Trophoblast cell (in vitro differentiated cells and primary cell): Measurements from ENCODE around the gene CHST5.

Source experiments
- DNase-seq, 2 donors: peaks; one replicate each; pipeline ENCODE4 v3.0.0-alpha.2; 2016
- H2AFZ ChIP-seq: 2 replicates; pipeline ENCODE4 v1.6.1; 2013; ENCODE audit warnings: low read length, moderate library complexity, mild to moderate bottlenecking; ENCODE audit not compliant: insufficient read depth, poor library complexity
- H2AK5ac ChIP-seq: 2 replicates; pipeline ENCODE4 v1.6.1; 2013; ENCODE audit warnings: mild to moderate bottlenecking, low read length
- H2BK120ac ChIP-seq: 2 replicates; pipeline ENCODE4 v1.6.1; 2013; ENCODE audit warnings: low read length, mild to moderate bottlenecking, moderate library complexity; ENCODE audit not compliant: insufficient read depth, poor library complexity
- H2BK12ac ChIP-seq: 2 replicates; pipeline ENCODE4 v1.6.1; 2013; ENCODE audit warnings: mild to moderate bottlenecking, low read length, moderate library complexity
- H2BK5ac ChIP-seq: 2 replicates; pipeline ENCODE4 v1.6.1; 2013; ENCODE audit warnings: low read length, low read depth, moderate library complexity, mild to moderate bottlenecking; ENCODE audit not compliant: poor library complexity
- H3K14ac ChIP-seq: 2 replicates; pipeline ENCODE4 v1.6.1; 2013; ENCODE audit warnings: mild to moderate bottlenecking, low read length
- H3K18ac ChIP-seq: 2 replicates; pipeline ENCODE4 v1.6.1; 2013; ENCODE audit warnings: mild to moderate bottlenecking, low read length
- H3K23ac ChIP-seq: 2 replicates; pipeline ENCODE4 v1.6.1; 2013; ENCODE audit warnings: low read length
- H3K27ac ChIP-seq: 2 replicates; pipeline ENCODE4 v1.5.1; 2013; ENCODE audit warnings: low read depth, mild to moderate bottlenecking, inconsistent platforms, low read length, moderate library complexity
- H3K27me3 ChIP-seq: 2 replicates; pipeline ENCODE4 v1.6.1; 2013; ENCODE audit warnings: inconsistent platforms, mild to moderate bottlenecking, low read length, moderate library complexity; ENCODE audit not compliant: insufficient read depth
- H3K36me3 ChIP-seq, 2 experiments: 1 replicate in 1 of 2; 2 replicates in 1 of 2; pipeline ENCODE4 v1.6.1; 2013; ENCODE audit warnings: low read length in 2 of 2, mild to moderate bottlenecking in 2 of 2, moderate library complexity in 1 of 2; ENCODE audit not compliant: insufficient read depth in 2 of 2, control insufficient read depth in 1 of 2
- H3K4ac ChIP-seq: 2 replicates; pipeline ENCODE4 v1.6.1; 2013; ENCODE audit warnings: low read depth, mild to moderate bottlenecking, low read length, moderate library complexity
- H3K4me1 ChIP-seq, 2 experiments: 1 replicate in 1 of 2; 2 replicates in 1 of 2; pipeline ENCODE4 v1.6.1; 2013; ENCODE audit warnings: low read length in 2 of 2, mild to moderate bottlenecking in 2 of 2, moderate library complexity in 1 of 2; ENCODE audit not compliant: insufficient read depth in 2 of 2, control insufficient read depth in 1 of 2
- H3K4me2 ChIP-seq: 2 replicates; pipeline ENCODE4 v1.6.1; 2013; ENCODE audit warnings: inconsistent platforms, mild to moderate bottlenecking, low read length, moderate library complexity
- H3K4me3 ChIP-seq: 2 replicates; pipeline ENCODE4 v1.5.1; 2013; ENCODE audit warnings: mild to moderate bottlenecking, low read depth, low read length, inconsistent platforms
- H3K79me1 ChIP-seq: one replicate; pipeline ENCODE4 v1.6.1; 2013; ENCODE audit warnings: low read length
- H3K79me2 ChIP-seq: 2 replicates; pipeline ENCODE4 v1.6.1; 2013; ENCODE audit warnings: low read length, mild to moderate bottlenecking; ENCODE audit not compliant: control insufficient read depth, insufficient read depth, poor library complexity
- H3K9ac ChIP-seq: 2 replicates; pipeline ENCODE4 v1.6.1; 2013; ENCODE audit warnings: mild to moderate bottlenecking, low read length
- H3K9me3 ChIP-seq: 2 replicates; pipeline ENCODE4 v1.6.1; 2013; ENCODE audit warnings: low read depth, mild to moderate bottlenecking, control low read depth, inconsistent platforms, low read length; ENCODE audit not compliant: insufficient read depth
- H4K12ac ChIP-seq: 2 replicates; pipeline ENCODE4 v1.6.1; 2013; ENCODE audit warnings: low read depth, mild to moderate bottlenecking, low read length, moderate library complexity
- H4K8ac ChIP-seq: 2 replicates; pipeline ENCODE4 v1.6.1; 2013; ENCODE audit warnings: low read depth, mild to moderate bottlenecking, low read length, moderate library complexity
- H4K91ac ChIP-seq: one replicate; pipeline ENCODE4 v1.6.1; 2013; ENCODE audit warnings: low read depth, mild to moderate bottlenecking, low read length, moderate library complexity
- WGBS: extraction: QIAGEN DNeasy Blood & Tissue Kit; methylation state at CpG from one replicate; pipeline ENCODE4 v1.1.7; 2013; ENCODE audit warnings: missing lambda C conversion rate; ENCODE audit not compliant: insufficient read length, insufficient coverage; ENCODE audit errors: extremely low coverage; 5-methylcytosine and 5-hydroxymethylcytosine counted together

CHST5 gene

GRCh38 chr16:75556431-75556950 lies 20.6 kb upstream of the CHST5 start:
- H4K91ac ChIP-seq: peak overlapping the region; percentile 25
- H4K12ac ChIP-seq: no peak overlapping the region
- H3K79me1 ChIP-seq: peaks cover 2% of the 10 kb centered on the region
- H2BK5ac ChIP-seq: no peak overlapping the region
- no peaks in the 10 kb centered on the region for H3K27me3 ChIP-seq
- H3K79me2 ChIP-seq: no peaks in the 10 kb centered on the region
- H2AK5ac ChIP-seq: no peak overlapping the region
- H3K18ac ChIP-seq: no peak overlapping the region
- H3K23ac ChIP-seq: no peak overlapping the region
- H3K4me3 ChIP-seq: no peak overlapping the region
- H3K36me3 ChIP-seq: no peaks in the 10 kb centered on the region
- H3K9me3 ChIP-seq: no peaks in the 10 kb centered on the region
- H3K14ac ChIP-seq: no peak overlapping the region
- no CpG with 5 or more reads among the region's 16 CpGs for WGBS
- DNase-seq: no peak
- H2AFZ ChIP-seq: peak overlapping the region; percentile 85
- H2BK120ac ChIP-seq: no peak overlapping the region
- peak overlapping the region; percentile 95 for H3K4me2 ChIP-seq
- H3K9ac ChIP-seq: no peak overlapping the region
- no peak overlapping the region for H3K27ac ChIP-seq
- peaks cover 3 to 10% of the 10 kb centered on the region in 2 experiments for H3K4me1 ChIP-seq
- no peak overlapping the region for H3K4ac ChIP-seq
- peak overlapping the region; percentile 77 for H4K8ac ChIP-seq
- H2BK12ac ChIP-seq: no peak overlapping the region

- Histone ChIP-seq H3K9ac (peak within 1 kb of the TSS; percentile 1), H4K8ac (peak within 1 kb of the TSS; percentile 79), H2BK5ac (no peak within 1 kb of the TSS), H3K4ac (no peak within 1 kb of the TSS), H3K9me3 (no peaks in the 10 kb centered on the region), H3K18ac (peak within 1 kb of the TSS; percentile 33), H3K27me3 (no peaks in the 10 kb centered on the region), H2BK12ac (peak within 1 kb of the TSS; percentile 37), H3K79me1 (peaks cover 2% of the 10 kb centered on the region), H3K23ac (no peak within 1 kb of the TSS), H3K4me2 (peak within 1 kb of the TSS; percentile 95), H4K91ac (peak within 1 kb of the TSS; percentile 42), H3K14ac (peak within 1 kb of the TSS; percentile 40), H2BK120ac (peak within 1 kb of the TSS; percentile 72), H3K4me3 (peak within 1 kb of the TSS; percentile 84), H2AFZ (peak within 1 kb of the TSS; percentile 85), H3K4me1 (peaks cover 3 to 10% of the 10 kb centered on the region in 2 experiments), H4K12ac (peak within 1 kb of the TSS; percentile 66), H2AK5ac (peak within 1 kb of the TSS; percentile 9), H3K79me2 (no peaks in the 10 kb centered on the region), H3K36me3 (no peaks in the 10 kb centered on the region), H3K27ac (no peak within 1 kb of the TSS)
- WGBS: no CpG with 5 or more reads among the region's 75 CpGs
- peak; percentile 95 for DNase-seq
Measured at GRCh38 chr16:75555707-75556430, 20.0 kb upstream of the CHST5 start, which contains the start of gene TMEM231. Gene TMEM231 (minus strand): TSS chr16:75556252. CDS start chr16:75556209, 43 bp downstream.

DNA sequence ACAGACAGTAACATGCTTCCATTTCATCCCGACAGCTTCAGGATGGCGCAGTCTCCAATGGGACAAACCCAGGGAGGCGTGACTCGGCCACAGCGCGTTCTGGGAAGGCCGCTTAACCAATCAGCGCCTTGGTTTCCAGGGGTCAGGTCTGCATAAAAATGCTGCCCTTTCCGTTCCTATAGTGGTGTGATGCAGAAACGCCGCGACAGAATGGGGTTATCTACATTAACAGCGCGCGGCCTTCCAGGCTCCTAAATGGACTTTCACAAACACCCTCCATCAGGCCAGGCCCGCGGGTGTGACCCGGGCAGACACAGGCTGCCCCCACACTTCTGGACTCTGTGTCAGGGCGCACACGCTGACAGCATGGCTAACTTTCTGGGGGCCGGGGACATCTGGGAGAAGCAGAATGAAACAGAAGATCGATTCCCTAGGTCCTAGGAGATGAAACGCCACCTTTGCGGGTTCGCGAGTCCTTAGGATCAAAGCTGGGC lies 19.4 kb upstream of the CHST5 start:
- Histone ChIP-seq H3K4me1 (peaks cover 3 to 10% of the 10 kb centered on the region in 2 experiments), H3K36me3 (no peaks in the 10 kb centered on the region), H3K79me1 (peaks cover 2% of the 10 kb centered on the region), H3K27ac (no peak overlapping the region), H2AFZ (peak overlapping the region; percentile 85), H3K14ac (no peak overlapping the region), H3K18ac (peak overlapping the region; percentile 33), H3K9ac (no peak overlapping the region), H3K23ac (no peak overlapping the region), H3K4ac (no peak overlapping the region), H4K12ac (peak overlapping the region; percentile 48), H4K91ac (peak overlapping the region; percentile 42), H3K27me3 (no peaks in the 10 kb centered on the region), H3K4me3 (peak overlapping the region; percentile 84), H2BK12ac (no peak overlapping the region), H3K9me3 (no peaks in the 10 kb centered on the region), H2BK120ac (no peak overlapping the region), H3K4me2 (peak overlapping the region; percentile 95), H4K8ac (peak overlapping the region; percentile 79), H3K79me2 (no peaks in the 10 kb centered on the region), H2BK5ac (no peak overlapping the region), H2AK5ac (no peak overlapping the region)
- no CpG with 5 or more reads among the region's 26 CpGs for WGBS
- peak; percentile 71 to 74 for DNase-seq

DNA sequence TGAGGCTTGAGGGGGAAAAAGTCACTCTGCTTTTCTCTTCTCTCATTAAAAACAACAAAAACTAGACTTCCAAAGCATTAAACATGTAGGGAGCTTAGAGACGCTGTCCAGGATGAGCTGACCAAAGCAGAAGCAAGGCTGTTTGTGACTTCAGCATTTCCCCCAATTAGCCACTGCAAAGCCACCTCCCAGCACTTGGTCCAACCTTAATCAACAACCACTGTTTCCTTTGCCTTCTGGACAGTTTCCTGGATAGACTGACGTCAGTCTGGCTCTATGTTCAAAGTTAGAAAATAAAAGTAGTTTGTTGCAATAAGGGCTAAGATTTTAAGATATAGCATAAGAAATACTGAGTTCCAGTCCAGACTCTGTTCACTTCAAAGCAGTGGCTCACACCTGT lies 17.0 kb upstream of the CHST5 start:
- no CpG with 5 or more reads among the region's 2 CpGs for WGBS

More for the DNA sequence above, 17.0 kb upstream of the CHST5 start:
- H2AK5ac ChIP-seq: no peak overlapping the region
- no peak overlapping the region for H3K4me2 ChIP-seq
- H3K18ac ChIP-seq: no peak overlapping the region
- H3K9ac ChIP-seq: no peak overlapping the region
- H4K91ac ChIP-seq: no peak overlapping the region
- H3K4ac ChIP-seq: no peak overlapping the region
- no peaks in the 10 kb centered on the region for H3K79me2 ChIP-seq
- H2BK12ac ChIP-seq: no peak overlapping the region
- H3K36me3 ChIP-seq: no peaks in the 10 kb centered on the region
- DNase-seq: no peak
- no peak overlapping the region for H2AFZ ChIP-seq
- H4K8ac ChIP-seq: no peak overlapping the region
- H2BK5ac ChIP-seq: no peak overlapping the region
- H2BK120ac ChIP-seq: no peak overlapping the region
- H3K27ac ChIP-seq: no peak overlapping the region
- H4K12ac ChIP-seq: no peak overlapping the region
- H3K9me3 ChIP-seq: no peaks in the 10 kb centered on the region
- H3K4me1 ChIP-seq: peaks cover 0 to 3% of the 10 kb centered on the region in 2 experiments
- peaks cover 2% of the 10 kb centered on the region for H3K79me1 ChIP-seq
- H3K4me3 ChIP-seq: no peak overlapping the region
- H3K23ac ChIP-seq: no peak overlapping the region
- H3K27me3 ChIP-seq: no peaks in the 10 kb centered on the region
- H3K14ac ChIP-seq: no peak overlapping the region
